OCI-LY3 (cell line): Measurements from ENCODE around the gene UGT2A2.

Source experiments
- CTCF ChIP-seq: fragments of 200-600, 300-600 bp; sonication (generic); IDR thresholded peaks from 2 replicates; pipeline ENCODE4 v1.5.1; 2014; ENCODE audit warnings: antibody characterized with exemption, low read length, low read depth
- EZH2phosphoT487 ChIP-seq: fragments of 200-600 bp; shearing (Covaris generic); IDR thresholded peaks from 2 replicates; pipeline ENCODE4 v1.6.1; 2018; ENCODE audit warnings: antibody characterized with exemption, mixed run types, low read depth

- TF ChIP-seq CTCF = no peak
- no peak for TF ChIP-seq EZH2phosphoT487
These were observed 10.2 kb upstream of the UGT2A2 start for GRCh38 chr4:69649629-69650028.
